GM20000 (cell line): ENCODE measurements around the gene PDZRN3.

Experiments used
- DNase-seq: peaks from one replicate; pipeline ENCODE4 v3.0.0; 2012; ENCODE audit warnings: low spot score
- TF ChIP-seq, protein P1 (sequence below): IDR thresholded peaks from 2 replicates; pipeline ENCODE4 v1.5.1; 2012; ENCODE audit warnings: mild to moderate bottlenecking, control low read depth; ENCODE audit errors: extremely low read depth, missing control alignments

The PDZRN3 gene

DNA sequence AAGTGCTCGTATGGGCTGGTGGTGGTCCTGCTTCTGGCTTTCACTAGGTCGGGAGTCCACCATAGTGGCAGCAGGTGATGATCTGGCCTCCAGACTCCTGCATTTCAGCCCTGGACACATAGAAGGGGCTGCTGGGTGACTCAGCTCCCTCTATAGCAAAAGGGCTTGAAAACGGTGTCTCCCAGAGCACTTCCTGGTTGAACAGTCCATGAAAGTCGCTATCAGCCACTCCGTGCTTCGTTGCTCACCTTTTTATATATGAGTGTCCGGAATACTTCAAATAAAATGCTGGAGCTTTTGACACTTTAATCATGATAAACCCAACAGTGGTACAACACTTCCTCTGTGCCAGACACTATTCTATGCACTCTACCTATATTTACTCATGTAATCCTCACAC lies 213.2 kb downstream of the PDZRN3 start:
- TF ChIP-seq, protein P1, sequence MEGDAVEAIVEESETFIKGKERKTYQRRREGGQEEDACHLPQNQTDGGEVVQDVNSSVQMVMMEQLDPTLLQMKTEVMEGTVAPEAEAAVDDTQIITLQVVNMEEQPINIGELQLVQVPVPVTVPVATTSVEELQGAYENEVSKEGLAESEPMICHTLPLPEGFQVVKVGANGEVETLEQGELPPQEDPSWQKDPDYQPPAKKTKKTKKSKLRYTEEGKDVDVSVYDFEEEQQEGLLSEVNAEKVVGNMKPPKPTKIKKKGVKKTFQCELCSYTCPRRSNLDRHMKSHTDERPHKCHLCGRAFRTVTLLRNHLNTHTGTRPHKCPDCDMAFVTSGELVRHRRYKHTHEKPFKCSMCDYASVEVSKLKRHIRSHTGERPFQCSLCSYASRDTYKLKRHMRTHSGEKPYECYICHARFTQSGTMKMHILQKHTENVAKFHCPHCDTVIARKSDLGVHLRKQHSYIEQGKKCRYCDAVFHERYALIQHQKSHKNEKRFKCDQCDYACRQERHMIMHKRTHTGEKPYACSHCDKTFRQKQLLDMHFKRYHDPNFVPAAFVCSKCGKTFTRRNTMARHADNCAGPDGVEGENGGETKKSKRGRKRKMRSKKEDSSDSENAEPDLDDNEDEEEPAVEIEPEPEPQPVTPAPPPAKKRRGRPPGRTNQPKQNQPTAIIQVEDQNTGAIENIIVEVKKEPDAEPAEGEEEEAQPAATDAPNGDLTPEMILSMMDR: no peak

DNA sequence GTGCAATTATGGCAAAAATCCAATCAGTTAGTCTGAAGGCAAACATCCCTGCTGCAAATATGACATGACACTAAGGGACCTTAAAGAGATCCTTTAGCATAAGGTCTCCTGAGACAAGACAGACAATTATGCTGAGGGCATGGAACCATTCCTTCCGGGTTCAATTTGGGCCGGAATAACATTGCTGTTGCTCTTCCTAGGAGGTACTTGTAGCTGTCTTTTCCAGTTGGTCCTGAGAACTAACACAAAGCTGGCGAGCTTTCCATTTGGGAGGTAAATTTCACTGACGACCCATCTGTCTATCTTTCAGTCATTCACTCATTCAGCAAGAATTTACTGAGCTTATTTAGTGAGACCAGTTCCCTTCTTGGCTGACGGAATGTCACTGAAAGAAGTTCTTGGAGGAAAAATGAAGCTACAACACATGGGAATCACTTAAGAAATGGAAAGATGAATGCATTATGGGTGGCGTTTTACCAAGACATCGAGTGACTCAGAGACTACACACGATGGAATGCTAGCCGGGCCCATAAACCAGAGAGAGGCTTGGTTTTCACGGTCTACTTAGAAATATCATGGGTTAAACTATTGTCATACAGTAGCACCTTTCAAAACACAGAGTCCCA lies 215.5 kb downstream of the PDZRN3 start:
- TF ChIP-seq, protein P1: no peak
- no peak for DNase-seq

More for the DNA sequence above, 213.2 kb downstream of the PDZRN3 start:
- DNase-seq: no peak

DNA sequence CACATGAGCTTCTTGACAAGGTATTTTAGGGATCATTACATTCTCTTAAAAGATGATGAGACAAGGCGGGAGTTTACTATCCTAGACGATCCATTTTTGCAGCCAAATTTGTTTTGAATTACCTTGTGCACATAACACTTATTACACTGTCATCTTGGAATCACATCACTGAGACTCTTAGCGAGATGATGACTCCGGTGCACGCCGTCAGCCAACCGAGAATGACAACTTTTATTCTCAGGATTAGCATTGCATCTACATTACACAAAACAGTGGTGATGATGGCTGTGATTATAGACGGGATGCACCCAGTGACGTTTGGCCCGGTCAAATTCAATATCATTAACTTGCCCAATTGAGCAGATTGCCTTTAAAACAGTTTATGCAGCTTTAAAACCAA lies 216.1 kb downstream of the PDZRN3 start:
- TF ChIP-seq, protein P1: no peak
- no peak for DNase-seq

DNA sequence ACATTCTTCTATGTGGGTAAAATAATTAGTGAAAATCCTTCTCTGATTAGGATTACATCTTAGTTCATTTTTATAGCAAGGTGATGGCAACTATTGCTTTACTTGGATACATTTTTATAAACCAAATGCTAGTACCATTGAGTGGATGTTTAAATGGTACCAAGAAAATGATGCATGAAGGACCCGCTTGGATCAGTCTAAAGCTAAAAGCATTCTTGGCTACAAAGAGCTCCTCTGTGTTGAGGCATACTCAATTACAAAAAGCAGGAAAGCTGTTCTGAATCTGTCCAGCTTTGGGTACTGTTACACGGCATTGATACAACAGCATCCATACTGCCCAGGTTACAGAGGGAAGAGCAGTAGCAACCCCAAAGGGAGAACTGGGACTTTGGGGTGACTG lies 217.2 kb downstream of the PDZRN3 start:
- DNase-seq: no peak
- TF ChIP-seq, protein P1: no peak

DNA sequence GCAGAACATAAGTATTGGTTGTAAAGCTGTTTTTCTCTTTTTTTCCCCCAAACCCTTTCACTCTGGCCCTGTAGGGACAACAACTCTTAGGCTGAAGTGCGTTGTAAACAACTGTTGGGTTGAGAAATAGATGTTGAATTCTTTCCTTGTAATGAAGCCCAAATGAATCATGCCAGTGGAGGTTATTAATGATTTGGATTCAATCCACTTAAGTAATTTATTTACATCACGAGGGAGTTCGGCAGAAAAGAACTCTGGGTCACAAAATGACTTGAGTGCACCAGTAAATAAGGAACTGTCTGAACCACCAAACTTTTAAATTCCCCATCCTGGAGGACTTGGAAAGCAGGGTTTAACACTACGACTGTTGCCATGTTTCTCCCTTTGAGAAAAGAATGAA lies 218.9 kb downstream of the PDZRN3 start:
- TF ChIP-seq, protein P1: no peak
- no peak for DNase-seq

DNA sequence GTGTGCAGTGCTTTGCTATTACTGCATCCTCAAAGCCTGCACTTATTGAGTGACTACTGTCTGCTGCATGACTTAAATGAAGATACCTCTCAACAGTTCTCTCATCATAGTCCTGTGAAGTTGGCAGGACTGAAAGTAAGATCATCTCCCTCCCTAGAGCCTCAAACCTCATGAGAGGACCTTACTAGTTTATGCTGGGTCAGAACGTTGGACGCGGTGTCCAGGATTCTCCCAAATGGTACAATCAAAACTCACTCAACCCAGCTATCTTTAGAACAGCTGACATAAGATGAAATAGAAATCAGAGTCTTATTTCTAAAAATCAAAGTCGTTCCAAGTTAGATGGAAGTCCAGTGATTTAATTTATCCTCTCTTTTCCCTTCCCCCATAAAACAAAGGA lies 219.7 kb downstream of the PDZRN3 start:
- DNase-seq: no peak
- TF ChIP-seq, protein P1: no peak

DNA sequence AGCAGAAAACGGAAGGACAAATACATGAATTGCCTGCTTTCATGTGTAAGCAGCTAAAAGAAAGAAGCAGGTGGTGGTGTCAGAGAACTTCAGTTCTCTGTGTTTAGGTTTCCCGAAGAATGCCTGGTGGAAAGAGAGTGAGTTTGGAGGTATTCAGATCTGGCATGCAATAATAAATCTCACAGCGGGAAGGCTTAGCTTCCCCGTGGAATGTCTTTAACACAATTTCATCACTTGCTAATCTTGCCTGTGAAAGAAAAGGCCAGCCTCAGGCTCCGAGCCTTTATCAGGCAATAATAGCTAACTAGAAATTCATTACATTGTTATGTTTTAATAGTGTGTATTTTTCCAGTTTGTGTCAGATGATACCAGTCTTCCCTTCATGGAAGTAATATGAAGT lies 220.3 kb downstream of the PDZRN3 start:
- TF ChIP-seq, protein P1: no peak

More for the DNA sequence above, 220.3 kb downstream of the PDZRN3 start:
- no peak for DNase-seq
